HepG2 (cell line): ENCODE data around the gene PC. TPM values are rescaled to one million over a fixed set of nuclear protein-coding genes. Genes with fewer than 3 reads are reported as not detected.
"Not testable (repeated sequence)": the region's sequence is repeated elsewhere in the genome, so short reads cannot be mapped to it uniquely, and the experiment has no call there.

Source experiments
- ATAC-seq: fragments of 200-7000 bp; cut with Tn5 transposase; 3 replicates; pipeline ENCODE4 v1.9.1; 2020; ENCODE audit warnings: mild to moderate bottlenecking, moderate library complexity
- BruUV-seq: library from RNA; stranded (reverse); fragments of 400-500 nt; replicated peaks from 2 replicates; lab custom pipeline; 2021; lab: Mats Ljungman, UMichigan
- CTCF ChIA-PET: fragments of 300-600 bp; formaldehyde crosslinking; extraction: SDS; loops from one replicate; lab custom pipeline; 2021; ENCODE audit warnings: low total read pairs, inconsistent platforms, low intra/inter-chr PET ratio; lab: Yijun Ruan, JAX
- POLR2A ChIA-PET: fragments of 350-600 bp; sonication (Branson Sonifier 250); formaldehyde crosslinking; loops from one replicate; lab custom pipeline; 2020; ENCODE audit warnings: antibody characterized with exemption, inconsistent platforms; lab: Yijun Ruan, JAX
- DNase-seq: peaks from one replicate; pipeline ENCODE4 v3.0.0-alpha.2; 2015; ENCODE audit warnings: low spot score
- FAIRE-seq: peaks from 3 replicates; lab custom pipeline; 2011; peaks lifted over from hg19 to GRCh38; lab: Jason Lieb, UNC
- H2AFZ ChIP-seq: one replicate; pipeline ENCODE4 v1.6.1; 2011; ENCODE audit warnings: low read length, inconsistent platforms
- H3K27ac ChIP-seq: fragments of 300-600 bp; 3 replicates; pipeline ENCODE4 v1.8.0; 2011; ENCODE audit warnings: mixed run types, mild to moderate bottlenecking, mixed read lengths, low read length, inconsistent platforms; ENCODE audit not compliant: insufficient read depth; ENCODE audit errors: extremely low read length
- H3K27me3 ChIP-seq, 2 experiments: fragments of 200-600 bp in 1 of 2; 2 replicates in 1 of 2; 3 replicates in 1 of 2; pipeline versions ENCODE4 v1.6.0 to v1.8.0; 2011; ENCODE audit warnings: low read length in 2 of 2, mild to moderate bottlenecking in 2 of 2, moderate library complexity in 2 of 2, inconsistent platforms in 1 of 2; ENCODE audit not compliant: insufficient read depth in 2 of 2, control insufficient read depth in 1 of 2
- H3K36me3 ChIP-seq, 2 experiments: fragments of 200-600 bp in 1 of 2; replicated peaks in 1 of 2; 2 replicates in 1 of 2; 3 replicates in 1 of 2; pipeline versions ENCODE4 v1.5.1 to v1.8.0; 2011; ENCODE audit warnings: low read length in 2 of 2, inconsistent platforms in 1 of 2; ENCODE audit not compliant: insufficient read depth in 2 of 2, control insufficient read depth in 1 of 2
- H3K4me1 ChIP-seq: 2 replicates; pipeline ENCODE4 v1.5.1; 2012; ENCODE audit warnings: low read length, inconsistent platforms; ENCODE audit not compliant: insufficient read depth
- H3K4me2 ChIP-seq: 2 replicates; pipeline ENCODE4 v1.6.0; 2011; ENCODE audit warnings: low read depth, low read length, inconsistent platforms
- H3K4me3 ChIP-seq, 3 experiments: fragments of 200-600 bp in 1 of 3; sonication (generic), shearing (Covaris generic) in 1 of 3; replicated peaks in 1 of 3; 2 replicates each; pipeline ENCODE4 v1.5.1; 2011 to 2016; ENCODE audit warnings: low read length in 3 of 3, inconsistent platforms in 2 of 3, low read depth in 2 of 3, mild to moderate bottlenecking in 2 of 3, control low read depth in 1 of 3, mixed read lengths in 1 of 3; ENCODE audit not compliant: insufficient read depth in 1 of 3
- H3K79me2 ChIP-seq: one replicate; pipeline ENCODE4 v1.6.1; 2011; ENCODE audit warnings: low read length, inconsistent platforms; ENCODE audit not compliant: insufficient read depth
- H3K9ac ChIP-seq: 2 replicates; pipeline ENCODE4 v1.6.0; 2011; ENCODE audit warnings: mild to moderate bottlenecking, low read depth, low read length, inconsistent platforms; ENCODE audit not compliant: insufficient read depth
- H3K9me3 ChIP-seq: 2 replicates; pipeline ENCODE4 v1.5.1; 2012; ENCODE audit warnings: mild to moderate bottlenecking, low read length
- H4K20me1 ChIP-seq: 2 replicates; pipeline ENCODE4 v1.6.0; 2011; ENCODE audit warnings: inconsistent platforms, mild to moderate bottlenecking, low read length, moderate library complexity; ENCODE audit not compliant: insufficient read depth
- ZNF121 ChIP-seq: sonication (generic); formaldehyde crosslinking; IDR thresholded peaks from 2 replicates; pipeline ENCODE4 v1.5.0; 2020; ENCODE audit warnings: mild to moderate bottlenecking, missing genetic modification reagents
- ZNF253 ChIP-seq: sonication (generic); formaldehyde crosslinking; IDR thresholded peaks from 2 replicates; pipeline ENCODE4 v1.8.0; 2022; ENCODE audit warnings: mild to moderate bottlenecking, missing genetic modification reagents, borderline replicate concordance
- ZNF256 ChIP-seq: sonication (generic); formaldehyde crosslinking; conservative IDR thresholded peaks from 2 replicates; pipeline ENCODE4 v1.4.0; 2020; ENCODE audit warnings: missing genetic modification reagents
- ZNF547 ChIP-seq: sonication (generic); formaldehyde crosslinking; IDR thresholded peaks from 2 replicates; pipeline ENCODE4 v1.5.1; 2020; ENCODE audit warnings: mild to moderate bottlenecking, missing genetic modification reagents
- WGBS: methylation state at CpG from one replicate; pipeline ENCODE4 v1.1.6; 2017; ENCODE audit warnings: low lambda C conversion rate; 5-methylcytosine and 5-hydroxymethylcytosine counted together
- in situ Hi-C: cut with HindIII; loops from 2 replicates; pipeline ENCODE4 v1.10.0; 2017; ENCODE audit warnings: low pct_unique_long_range_greater_than_20kb; ENCODE audit not compliant: extremely low pct_ligation_motif_present
- intact Hi-C: fragments of 100-400 bp; cut with micrococcal nuclease; formaldehyde crosslinking; loops from one replicate; pipeline ENCODE4 v1.10.0; 2022; ENCODE audit not compliant: unreplicated experiment
- polyA plus RNA-seq, 8 experiments: library from polyadenylated mRNA; depleted of rRNA in 3 of 8; stranded (reverse) in 7 of 8; unstranded in 1 of 8; fragments of >200 nt; fragmentation: Illumina TruSeq in 4 of 8; extraction: Trizol in 4 of 8; gene quantifications; 2 replicates each; pipeline versions ENCODE4 v1.2.1 to v1.2.3, GENCODE V29; 2011 to 2016; ENCODE audit warnings: low read depth in 4 of 8, missing spikeins in 1 of 8, mixed read lengths in 1 of 8; ENCODE audit not compliant: insufficient read depth in 1 of 8
- total RNA-seq, 5 experiments: library from RNA; depleted of rRNA; stranded (reverse); fragments of >200 nt; fragmentation: Illumina TruSeq; extraction: Trizol; gene quantifications; 2 replicates each; pipeline ENCODE4 v1.2.3, GENCODE V29; 2016; ENCODE audit warnings: low read depth in 1 of 5

PC gene
- total and polyA plus RNA-seq, 2 of the 13 experiments (the other 11 are each of a cell fraction or from before 2014, with no cell fraction given) = 29.0 to 39.0 TPM

GRCh38 chr11:66962247-66962646, 4.1 kb upstream of the PC start:
- DNase-seq = no peak
- H4K20me1 ChIP-seq = no peaks in the 10 kb centered on the region
- H3K27me3 ChIP-seq = no peaks in the 10 kb centered on the region
- H3K4me1 ChIP-seq = peaks cover 46% of the 10 kb centered on the region
- no peaks in the 10 kb centered on the region for H3K79me2 ChIP-seq
- 31% methylated on average over 2 of the region's 2 CpGs for WGBS
- ChIA-PET CTCF (no interaction called here), POLR2A (interaction anchor here (0.6 kb wide), 1 partner anchor 9 kb away, joined by 4 read pairs; no protein-coding TSS in a partner anchor)
- FAIRE-seq = no peak
- TF ChIP-seq ZNF256 (CRISPR knock-in tag) = no peak
- TF ChIP-seq ZNF547 (CRISPR knock-in tag) = no peak
- no peak for TF ChIP-seq ZNF253 (CRISPR knock-in tag)
- no TSS peak for BruUV-seq
- no peak overlapping the region for H3K27ac ChIP-seq
- no peak overlapping the region for H3K4me3 ChIP-seq
- no peaks in the 10 kb centered on the region for H3K36me3 ChIP-seq
- H3K4me2 ChIP-seq = no peak overlapping the region
- ATAC-seq = no peak
- in situ Hi-C loops = no loop called here
- H2AFZ ChIP-seq = no peak overlapping the region
- no peak overlapping the region for H3K9ac ChIP-seq
- no peaks in the 10 kb centered on the region for H3K9me3 ChIP-seq
- intact Hi-C loops = loop anchor here (10.0 kb wide), 1 partner anchor 563 kb away; the partner anchor contains the start of gene CABP2

GRCh38 chr11:66961691-66962213, 3.6 kb upstream of the PC start:
- H3K79me2 ChIP-seq, ATAC-seq, CTCF ChIA-PET, H3K4me3 ChIP-seq, H3K36me3 ChIP-seq, H4K20me1 ChIP-seq, FAIRE-seq, H3K9ac ChIP-seq, in situ Hi-C loops, DNase-seq, H3K27ac ChIP-seq, H2AFZ ChIP-seq, H3K4me2 ChIP-seq, BruUV-seq, H3K9me3 ChIP-seq, H3K27me3 ChIP-seq: not testable (repeated sequence)
- intact Hi-C loops = loop anchor here (10.0 kb wide), 1 partner anchor 563 kb away; the partner anchor contains the start of gene CABP2
- POLR2A ChIA-PET = interaction anchor here (0.6 kb wide), 1 partner anchor 10 kb away, joined by 4 read pairs; no protein-coding TSS in a partner anchor
- 57% methylated on average over 5 of the region's 5 CpGs for WGBS
- H3K4me1 ChIP-seq = peaks cover 46% of the 10 kb centered on the region
- TF ChIP-seq ZNF121 (CRISPR knock-in tag) = peak; percentile 57
